HCT116 (cell line): ENCODE data around the gene IPCEF1. TPM values are rescaled to one million over a fixed set of nuclear protein-coding genes. Genes with fewer than 3 reads are reported as not detected.

ENCODE experiments used
- ATAC-seq: fragments of 200-7000 bp; cut with Tn5 transposase; 2 replicates; pipeline ENCODE4 v1.9.1; 2020; ENCODE audit warnings: mild to moderate bottlenecking, moderate library complexity
- BruUV-seq: library from RNA; stranded (reverse); fragments of 400-500 nt; replicated peaks from 2 replicates; lab custom pipeline; 2021; lab: Mats Ljungman, UMichigan
- CTCF ChIA-PET: fragments of 300-600 bp; sonication (Branson Sonifier 250); formaldehyde crosslinking; loops from one replicate; lab custom pipeline; 2021; ENCODE audit warnings: antibody characterized with exemption; lab: Charles Lee
- POLR2A ChIA-PET: fragments of 300-600, 350-600 bp; sonication (Branson Sonifier 250); formaldehyde crosslinking; loops from one replicate; lab custom pipeline; 2021; ENCODE audit warnings: antibody characterized with exemption; lab: Charles Lee
- RAD21 ChIA-PET, 2 experiments: fragments of 300-600 bp; sonication (Branson Sonifier 250); formaldehyde crosslinking; loops; one replicate each; lab custom pipeline; 2023; ENCODE audit warnings: low total read pairs in 2 of 2; ENCODE audit not compliant: uncharacterized antibody in 2 of 2, unreplicated experiment in 2 of 2, low non-redundant PET in 1 of 2; lab: Charles Lee
- DNase-seq: peaks from one replicate; pipeline ENCODE4 v3.0.0-alpha.2; 2010; ENCODE audit warnings: low read depth, low spot score
- H2AFZ ChIP-seq: fragments of 200-600 bp; shearing (Covaris generic), sonication (generic); 2 replicates; pipeline ENCODE4 v1.6.1; 2017; ENCODE audit warnings: low read depth, mixed run types, mixed read lengths, antibody characterized with exemption, low read length; ENCODE audit not compliant: poor library complexity, severe bottlenecking
- H3K27ac ChIP-seq: 2 replicates; pipeline ENCODE4 v1.5.1; 2012; ENCODE audit warnings: low read depth, low read length
- H3K27me3 ChIP-seq: fragments of 200-600 bp; sonication (generic); 2 replicates; pipeline ENCODE4 v1.6.1; 2016; ENCODE audit warnings: mixed run types, low read length, mixed read lengths; ENCODE audit not compliant: insufficient read depth
- H3K36me3 ChIP-seq, 2 experiments: fragments of 200-500 bp in 1 of 2; fragments of 200-600 bp in 1 of 2; sonication (Bioruptor generic) in 1 of 2; sonication (generic) in 1 of 2; 2 replicates each; pipeline versions ENCODE4 v1.5.1 to v1.6.1; 2014 to 2016; ENCODE audit warnings: low read length in 2 of 2, inconsistent platforms in 1 of 2, mixed read lengths in 1 of 2, mixed run types in 1 of 2; ENCODE audit not compliant: insufficient read depth in 2 of 2, control insufficient read depth in 1 of 2
- H3K4me1 ChIP-seq, 2 experiments: fragments of 200-600 bp in 1 of 2; sonication (generic) in 1 of 2; 2 replicates each; pipeline versions ENCODE4 v1.5.1 to v1.6.1; 2012 to 2017; ENCODE audit warnings: low read length in 2 of 2, inconsistent platforms in 1 of 2, mild to moderate bottlenecking in 1 of 2, mixed read lengths in 1 of 2, mixed run types in 1 of 2, moderate library complexity in 1 of 2; ENCODE audit not compliant: insufficient read depth in 2 of 2, control insufficient read depth in 1 of 2
- H3K4me2 ChIP-seq: fragments of 200-600 bp; sonication (generic); 2 replicates; pipeline ENCODE4 v1.6.1; 2017; ENCODE audit warnings: mixed run types, low read length, mixed read lengths
- H3K4me3 ChIP-seq, 2 experiments: fragments of 200-600 bp in 1 of 2; sonication (generic) in 1 of 2; replicated peaks in 1 of 2; 2 replicates each; pipeline ENCODE4 v1.5.1; 2011 to 2016; ENCODE audit warnings: low read length in 2 of 2, control low read depth in 1 of 2, low read depth in 1 of 2, mild to moderate bottlenecking in 1 of 2, mixed read lengths in 1 of 2, mixed run types in 1 of 2
- H3K79me2 ChIP-seq: fragments of 200-600 bp; sonication (generic); 2 replicates; pipeline ENCODE4 v1.6.1; 2017; ENCODE audit warnings: mild to moderate bottlenecking, mixed run types, low read length, moderate library complexity, mixed read lengths; ENCODE audit not compliant: insufficient read depth
- H3K9ac ChIP-seq: fragments of 200-600 bp; sonication (generic); 2 replicates; pipeline ENCODE4 v1.6.1; 2016; ENCODE audit warnings: low read length, mixed read lengths
- H3K9me2 ChIP-seq: fragments of 200-600 bp; sonication (generic), shearing (Covaris generic); 2 replicates; pipeline ENCODE4 v1.6.1; 2017; ENCODE audit warnings: mixed run types, mild to moderate bottlenecking, moderate library complexity; ENCODE audit not compliant: insufficient read depth
- H3K9me3 ChIP-seq, 2 experiments: fragments of 200-500 bp in 1 of 2; fragments of 200-600 bp in 1 of 2; sonication (Bioruptor generic) in 1 of 2; sonication (generic) in 1 of 2; 2 replicates each; pipeline ENCODE4 v1.6.1; 2014 to 2017; ENCODE audit warnings: low read length in 2 of 2, mixed read lengths in 2 of 2, inconsistent platforms in 1 of 2, low read depth in 1 of 2, mild to moderate bottlenecking in 1 of 2, mixed run types in 1 of 2, moderate library complexity in 1 of 2; ENCODE audit not compliant: control insufficient read depth in 1 of 2, insufficient read depth in 1 of 2
- H4K20me1 ChIP-seq: fragments of 200-600 bp; sonication (generic), shearing (Covaris generic); 2 replicates; pipeline ENCODE4 v1.6.1; 2017; ENCODE audit warnings: mixed run types, mild to moderate bottlenecking, moderate library complexity; ENCODE audit not compliant: insufficient read depth
- CBX3 ChIP-seq: IDR thresholded peaks from 2 replicates; pipeline ENCODE4 v1.6.1; 2012; ENCODE audit warnings: low read depth
- EGR1 ChIP-seq: IDR thresholded peaks from 2 replicates; pipeline ENCODE4 v1.6.1; 2012; ENCODE audit warnings: low read depth
- ELF1 ChIP-seq: IDR thresholded peaks from 2 replicates; pipeline ENCODE4 v1.6.1; 2012; ENCODE audit warnings: low read depth, borderline replicate concordance
- EZH2phosphoT487 ChIP-seq: fragments of 200-600 bp; IDR thresholded peaks from 2 replicates; pipeline ENCODE4 v1.6.1; 2018; ENCODE audit warnings: antibody characterized with exemption, borderline replicate concordance
- FOSL1 ChIP-seq: IDR thresholded peaks from 2 replicates; pipeline ENCODE4 v1.6.1; 2012; ENCODE audit warnings: low read depth
- JUND ChIP-seq: IDR thresholded peaks from 2 replicates; pipeline ENCODE4 v1.6.1; 2012
- POLR2A ChIP-seq: IDR thresholded peaks from 2 replicates; pipeline ENCODE4 v1.7.0; 2011; ENCODE audit warnings: borderline replicate concordance; ENCODE audit not compliant: insufficient read depth, insufficient read length; ENCODE audit errors: extremely low read depth
- POLR2AphosphoS5 ChIP-seq: IDR thresholded peaks from 2 replicates; pipeline ENCODE4 v1.6.1; 2011; ENCODE audit warnings: mild to moderate bottlenecking, low read depth, low read length, moderate library complexity
- RAD21 ChIP-seq: IDR thresholded peaks from 2 replicates; pipeline ENCODE4 v1.6.1; 2012; ENCODE audit warnings: low read depth, mild to moderate bottlenecking
- SP1 ChIP-seq: IDR thresholded peaks from 2 replicates; pipeline ENCODE4 v1.6.1; 2012; ENCODE audit warnings: low read depth
- SRF ChIP-seq: IDR thresholded peaks from 2 replicates; pipeline ENCODE4 v1.6.1; 2012; ENCODE audit warnings: low read depth
- TCF7L2 ChIP-seq: IDR thresholded peaks from 2 replicates; pipeline ENCODE4 v1.7.0; 2011; ENCODE audit warnings: borderline replicate concordance, inconsistent platforms; ENCODE audit not compliant: insufficient read depth, insufficient read length; ENCODE audit errors: extremely low read depth
- YY1 ChIP-seq: IDR thresholded peaks from 2 replicates; pipeline ENCODE4 v1.6.1; 2011; ENCODE audit warnings: low read length, low read depth, moderate library complexity, mild to moderate bottlenecking; ENCODE audit not compliant: insufficient replicate concordance; ENCODE audit errors: extremely low read depth
- ZFX ChIP-seq: fragments of 450-650 bp; IDR thresholded peaks from 2 replicates; pipeline ENCODE4 v1.6.1; 2017
- ZNF274 ChIP-seq: fragments of 200-500 bp; sonication (Bioruptor generic); IDR thresholded peaks from 2 replicates; pipeline ENCODE4 v1.6.1; 2014; ENCODE audit warnings: mild to moderate bottlenecking, low read depth, low read length, inconsistent platforms
- intact Hi-C: fragments of 100-400 bp; cut with micrococcal nuclease; formaldehyde crosslinking; loops from 2 replicates; pipeline ENCODE4 v1.10.0; 2022
- total RNA-seq: library from RNA; stranded (reverse); gene quantifications from one replicate; pipeline ENCODE4 v1.2.1, GENCODE V29; 2021; ENCODE audit not compliant: unreplicated experiment
- TF ChIP-seq, protein P1 (sequence below): IDR thresholded peaks from 2 replicates; pipeline ENCODE4 v1.6.1; 2012
- TF ChIP-seq, protein P2 (sequence below): IDR thresholded peaks from 2 replicates; pipeline ENCODE4 v1.6.1; 2012
- TF ChIP-seq, protein P3 (sequence below): IDR thresholded peaks from 2 replicates; pipeline ENCODE4 v1.6.1; 2012; ENCODE audit warnings: low read depth

IPCEF1 gene
- total RNA-seq, 1 experiment from 2014 or later = 0.32 TPM

DNA sequence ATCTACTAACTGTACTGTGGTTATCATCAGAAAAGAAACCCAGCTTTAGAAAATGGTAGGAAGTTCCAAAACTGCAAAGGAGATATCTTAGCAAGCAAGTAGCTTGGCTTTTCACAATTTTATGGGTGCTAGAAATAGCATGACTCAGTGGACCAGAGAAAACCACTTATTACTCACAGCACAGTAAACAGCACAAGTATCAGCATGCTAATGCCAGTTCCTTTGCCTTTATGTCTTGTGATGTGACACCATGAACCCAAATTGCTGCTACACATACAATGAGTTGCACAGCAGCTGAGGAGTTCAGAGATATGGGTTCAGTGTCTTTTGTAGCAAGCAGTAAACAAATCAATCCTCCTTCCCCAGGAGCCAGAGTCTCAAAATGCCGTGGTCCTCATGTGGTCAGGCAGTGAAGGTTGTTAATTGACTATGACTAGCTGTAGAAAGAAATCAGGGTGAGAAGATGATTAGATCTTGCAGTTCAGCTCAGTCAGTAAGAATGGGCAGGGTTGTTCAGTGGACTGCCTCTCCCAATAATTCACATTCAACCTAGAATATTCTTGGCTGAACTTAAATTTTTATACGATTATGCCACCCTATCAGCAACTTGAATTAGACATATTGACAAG, 244.3 kb downstream of the IPCEF1 start:
- intact Hi-C loops = no loop called here
- DNase-seq = no peak
- POLR2A ChIA-PET = no interaction called here
- Histone ChIP-seq H2AFZ (no peak overlapping the region), H3K9ac (no peak overlapping the region), H4K20me1 (no peaks in the 10 kb centered on the region), H3K9me2 (no peaks in the 10 kb centered on the region)
- RAD21 ChIA-PET = no interaction called here
- TF ChIP-seq ZFX (no peak), SP1 (no peak), CBX3 (no peak), POLR2A (no peak), JUND (no peak), EGR1 (no peak), POLR2AphosphoS5 (no peak), SRF (no peak), ELF1 (no peak), YY1 (no peak), EZH2phosphoT487 (no peak), ZNF274 (no peak), TCF7L2 (no peak), RAD21 (no peak), FOSL1 (no peak)
- TF ChIP-seq, protein P1, sequence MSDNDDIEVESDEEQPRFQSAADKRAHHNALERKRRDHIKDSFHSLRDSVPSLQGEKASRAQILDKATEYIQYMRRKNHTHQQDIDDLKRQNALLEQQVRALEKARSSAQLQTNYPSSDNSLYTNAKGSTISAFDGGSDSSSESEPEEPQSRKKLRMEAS = no peak
- TF ChIP-seq, protein P2, sequence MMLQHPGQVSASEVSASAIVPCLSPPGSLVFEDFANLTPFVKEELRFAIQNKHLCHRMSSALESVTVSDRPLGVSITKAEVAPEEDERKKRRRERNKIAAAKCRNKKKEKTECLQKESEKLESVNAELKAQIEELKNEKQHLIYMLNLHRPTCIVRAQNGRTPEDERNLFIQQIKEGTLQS = no peak
- TF ChIP-seq, protein P3, sequence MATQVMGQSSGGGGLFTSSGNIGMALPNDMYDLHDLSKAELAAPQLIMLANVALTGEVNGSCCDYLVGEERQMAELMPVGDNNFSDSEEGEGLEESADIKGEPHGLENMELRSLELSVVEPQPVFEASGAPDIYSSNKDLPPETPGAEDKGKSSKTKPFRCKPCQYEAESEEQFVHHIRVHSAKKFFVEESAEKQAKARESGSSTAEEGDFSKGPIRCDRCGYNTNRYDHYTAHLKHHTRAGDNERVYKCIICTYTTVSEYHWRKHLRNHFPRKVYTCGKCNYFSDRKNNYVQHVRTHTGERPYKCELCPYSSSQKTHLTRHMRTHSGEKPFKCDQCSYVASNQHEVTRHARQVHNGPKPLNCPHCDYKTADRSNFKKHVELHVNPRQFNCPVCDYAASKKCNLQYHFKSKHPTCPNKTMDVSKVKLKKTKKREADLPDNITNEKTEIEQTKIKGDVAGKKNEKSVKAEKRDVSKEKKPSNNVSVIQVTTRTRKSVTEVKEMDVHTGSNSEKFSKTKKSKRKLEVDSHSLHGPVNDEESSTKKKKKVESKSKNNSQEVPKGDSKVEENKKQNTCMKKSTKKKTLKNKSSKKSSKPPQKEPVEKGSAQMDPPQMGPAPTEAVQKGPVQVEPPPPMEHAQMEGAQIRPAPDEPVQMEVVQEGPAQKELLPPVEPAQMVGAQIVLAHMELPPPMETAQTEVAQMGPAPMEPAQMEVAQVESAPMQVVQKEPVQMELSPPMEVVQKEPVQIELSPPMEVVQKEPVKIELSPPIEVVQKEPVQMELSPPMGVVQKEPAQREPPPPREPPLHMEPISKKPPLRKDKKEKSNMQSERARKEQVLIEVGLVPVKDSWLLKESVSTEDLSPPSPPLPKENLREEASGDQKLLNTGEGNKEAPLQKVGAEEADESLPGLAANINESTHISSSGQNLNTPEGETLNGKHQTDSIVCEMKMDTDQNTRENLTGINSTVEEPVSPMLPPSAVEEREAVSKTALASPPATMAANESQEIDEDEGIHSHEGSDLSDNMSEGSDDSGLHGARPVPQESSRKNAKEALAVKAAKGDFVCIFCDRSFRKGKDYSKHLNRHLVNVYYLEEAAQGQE = no peak
- TF ChIP-seq, all 23 proteins: peak for 0
- Histone ChIP-seq H3K79me2 (no peaks in the 10 kb centered on the region), H3K4me2 (no peak overlapping the region), H3K27ac (no peak overlapping the region), H3K4me3 (no peak overlapping the region), H3K27me3 (no peaks in the 10 kb centered on the region; the same call in 1 of the 2 replicates), H3K4me1 (peaks cover 0 to 6% of the 10 kb centered on the region in 2 experiments; a peak in 2 of 4 replicates), H3K36me3 (no peaks in the 10 kb centered on the region), H3K9me3 (no peaks in the 10 kb centered on the region)
- no TSS peak for BruUV-seq
- CTCF ChIA-PET = interaction anchor here (1.2 kb wide), 1 partner anchor 563 kb away, joined by 3 read pairs; no protein-coding TSS in a partner anchor
- ATAC-seq = no peak
